Measurements from ENCODE around the gene CXCL11.
A peak's percentile ranks its signal among the peaks of the same experiment; 100 is the strongest.

CXCL11 gene

DNA sequence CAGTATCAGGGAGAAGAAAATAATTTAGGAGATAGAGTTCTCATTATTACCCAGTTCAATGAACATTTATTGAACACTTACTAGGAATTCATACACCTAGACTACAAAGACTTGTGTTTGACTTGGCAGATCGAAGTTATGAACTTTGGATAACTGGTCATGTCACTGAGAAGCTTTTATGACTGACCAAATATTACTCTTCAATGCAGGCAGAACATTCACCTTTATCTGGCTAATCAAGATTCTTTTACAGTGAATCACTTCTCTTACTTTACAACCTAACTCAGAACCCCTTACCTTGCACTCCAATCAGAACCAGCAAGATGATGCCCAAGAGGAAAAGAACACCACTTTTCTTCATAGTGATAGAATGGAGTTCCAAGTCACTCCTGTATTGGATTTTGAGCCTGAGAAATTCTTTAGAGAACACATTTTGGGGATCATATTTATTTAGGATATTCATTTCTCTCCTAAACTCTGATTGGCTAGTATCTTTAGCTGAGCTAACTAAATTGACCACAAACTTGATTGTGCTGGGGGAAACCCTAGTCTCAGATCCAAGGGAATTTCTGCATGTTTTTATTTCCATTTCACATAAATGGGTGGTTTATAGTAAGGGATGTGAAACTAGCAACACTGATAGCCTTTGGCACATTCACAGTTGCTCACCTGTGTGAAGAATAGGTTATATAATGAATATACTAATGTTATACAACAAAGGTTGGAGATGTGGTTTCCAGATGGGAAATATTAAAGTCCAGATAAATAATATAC, 28.6 kb downstream of the CXCL11 start, which contains the start of gene CXCL9:
TSS of gene CXCL9 (minus strand) at position 421 of the 774 bp plus-strand sequence. CDS start at position 361, 60 bp downstream.
- peaks cover 14% of the 10 kb centered on the region for H3K36me3 ChIP-seq (replicated peaks; ENCODE audit: low read depth, low read length)
- H2AFZ ChIP-seq (ENCODE audit: low read depth, low read length) = no peak within 1 kb of the TSS
- H3K4me1 ChIP-seq (ENCODE audit: low read length) = peaks cover 86% of the 10 kb centered on the region
- no peaks in the 10 kb centered on the region for H4K20me1 ChIP-seq (ENCODE audit: insufficient read depth, low read length)
- H3K9me3 ChIP-seq (ENCODE audit: insufficient read depth, low read length) = no peaks in the 10 kb centered on the region
- no peak within 1 kb of the TSS for H3K4me3 ChIP-seq (ENCODE audit: low read length)
- peak within 1 kb of the TSS; percentile 2; the same call in 1 of the 2 replicates for H3K9ac ChIP-seq (ENCODE audit: low read length)
- H3K4me2 ChIP-seq (ENCODE audit: low read length) = peak within 1 kb of the TSS; percentile 18; the same call in 1 of the 2 replicates
- no peaks in the 10 kb centered on the region for H3K79me2 ChIP-seq (ENCODE audit: low read length)
- H3K27me3 ChIP-seq (ENCODE audit: low read depth, low read length) = no peaks in the 10 kb centered on the region
- no peak for TF ChIP-seq EZH2phosphoT487 (IDR thresholded peaks at IDR 0.05; ENCODE audit: low read depth)
- TF ChIP-seq, protein P1, sequence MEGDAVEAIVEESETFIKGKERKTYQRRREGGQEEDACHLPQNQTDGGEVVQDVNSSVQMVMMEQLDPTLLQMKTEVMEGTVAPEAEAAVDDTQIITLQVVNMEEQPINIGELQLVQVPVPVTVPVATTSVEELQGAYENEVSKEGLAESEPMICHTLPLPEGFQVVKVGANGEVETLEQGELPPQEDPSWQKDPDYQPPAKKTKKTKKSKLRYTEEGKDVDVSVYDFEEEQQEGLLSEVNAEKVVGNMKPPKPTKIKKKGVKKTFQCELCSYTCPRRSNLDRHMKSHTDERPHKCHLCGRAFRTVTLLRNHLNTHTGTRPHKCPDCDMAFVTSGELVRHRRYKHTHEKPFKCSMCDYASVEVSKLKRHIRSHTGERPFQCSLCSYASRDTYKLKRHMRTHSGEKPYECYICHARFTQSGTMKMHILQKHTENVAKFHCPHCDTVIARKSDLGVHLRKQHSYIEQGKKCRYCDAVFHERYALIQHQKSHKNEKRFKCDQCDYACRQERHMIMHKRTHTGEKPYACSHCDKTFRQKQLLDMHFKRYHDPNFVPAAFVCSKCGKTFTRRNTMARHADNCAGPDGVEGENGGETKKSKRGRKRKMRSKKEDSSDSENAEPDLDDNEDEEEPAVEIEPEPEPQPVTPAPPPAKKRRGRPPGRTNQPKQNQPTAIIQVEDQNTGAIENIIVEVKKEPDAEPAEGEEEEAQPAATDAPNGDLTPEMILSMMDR (IDR thresholded peaks at IDR 0.05; ENCODE audit: low read depth, low read length) = no peak
- no peak within 1 kb of the TSS for H3K27ac ChIP-seq (ENCODE audit: low read length)

DNA sequence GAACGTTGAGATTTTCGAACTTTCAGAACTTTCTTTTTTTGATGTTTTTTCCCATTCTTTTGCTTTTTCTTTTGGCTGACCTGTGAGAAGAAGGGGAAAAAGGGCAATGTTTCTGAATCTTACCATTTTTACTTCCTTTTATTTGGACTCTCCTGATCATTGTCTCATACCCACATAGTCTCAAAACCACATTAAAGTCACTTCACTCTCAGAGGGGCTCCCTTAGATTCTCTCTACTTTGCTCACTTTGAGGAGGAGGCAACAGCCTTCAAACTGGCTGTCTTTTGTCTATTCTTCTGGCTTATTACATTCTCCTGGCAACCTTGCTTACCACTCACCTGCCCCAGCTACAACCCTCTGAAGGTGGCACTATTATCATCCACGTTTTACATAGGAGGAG, 32.2 kb downstream of the CXCL11 start:
- Histone ChIP-seq H2AFZ (ENCODE audit: low read depth, low read length) (no peak overlapping the region), H3K79me2 (ENCODE audit: low read length) (no peaks in the 10 kb centered on the region), H3K9me3 (ENCODE audit: insufficient read depth, low read length) (no peaks in the 10 kb centered on the region), H3K9ac (ENCODE audit: low read length) (peak overlapping the region; percentile 8; the same call in 1 of the 2 replicates), H3K27me3 (ENCODE audit: low read depth, low read length) (no peaks in the 10 kb centered on the region), H3K4me1 (ENCODE audit: low read length) (peaks cover 79% of the 10 kb centered on the region), H3K4me3 (ENCODE audit: low read length) (no peak overlapping the region), H4K20me1 (ENCODE audit: insufficient read depth, low read length) (no peaks in the 10 kb centered on the region), H3K27ac (ENCODE audit: low read length) (peak overlapping the region; percentile 10; the same call in 1 of the 2 replicates), H3K4me2 (ENCODE audit: low read length) (no peak overlapping the region), H3K36me3 (replicated peaks; ENCODE audit: low read depth, low read length) (peaks cover 14% of the 10 kb centered on the region)
- TF ChIP-seq, protein P1 (IDR thresholded peaks at IDR 0.05; ENCODE audit: low read depth, low read length) = peak; percentile 23
- no peak for TF ChIP-seq EZH2phosphoT487 (IDR thresholded peaks at IDR 0.05; ENCODE audit: low read depth)

DNA sequence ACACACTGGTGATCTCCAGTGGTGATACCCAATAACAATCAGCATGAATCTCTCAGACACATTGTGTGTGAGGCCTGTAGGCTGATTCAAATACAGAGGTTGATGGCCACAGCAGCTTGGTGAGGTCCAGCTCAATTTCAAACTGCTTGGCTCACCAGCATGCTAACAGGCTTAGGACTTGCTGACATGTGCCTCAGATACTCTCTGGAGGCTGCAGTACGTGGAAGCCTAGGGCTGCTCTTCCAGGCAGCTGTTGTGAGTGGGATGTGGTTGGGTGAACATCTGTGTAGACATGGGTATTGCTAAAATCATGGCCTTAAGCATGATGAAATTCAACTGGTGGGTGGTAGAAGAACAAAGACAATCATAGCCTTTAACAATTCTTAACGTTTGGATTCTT, 32.8 kb downstream of the CXCL11 start:
- no peaks in the 10 kb centered on the region for H4K20me1 ChIP-seq (ENCODE audit: insufficient read depth, low read length)
- no peak overlapping the region; the same call in 1 of the 2 replicates for H2AFZ ChIP-seq (ENCODE audit: low read depth, low read length)
- H3K27ac ChIP-seq (ENCODE audit: low read length) = no peak overlapping the region
- no peaks in the 10 kb centered on the region for H3K27me3 ChIP-seq (ENCODE audit: low read depth, low read length)
- peaks cover 73% of the 10 kb centered on the region for H3K4me1 ChIP-seq (ENCODE audit: low read length)
- no peak overlapping the region for H3K4me2 ChIP-seq (ENCODE audit: low read length)
- no peaks in the 10 kb centered on the region for H3K9me3 ChIP-seq (ENCODE audit: insufficient read depth, low read length)
- no peak overlapping the region for H3K4me3 ChIP-seq (ENCODE audit: low read length)
- peaks cover 14% of the 10 kb centered on the region for H3K36me3 ChIP-seq (replicated peaks; ENCODE audit: low read depth, low read length)
- TF ChIP-seq, protein P1 (IDR thresholded peaks at IDR 0.05; ENCODE audit: low read depth, low read length) = no peak
- TF ChIP-seq EZH2phosphoT487 (IDR thresholded peaks at IDR 0.05; ENCODE audit: low read depth) = no peak
- H3K79me2 ChIP-seq (ENCODE audit: low read length) = no peaks in the 10 kb centered on the region
- H3K9ac ChIP-seq (ENCODE audit: low read length) = peak overlapping the region; percentile 6; the same call in 1 of the 2 replicates

DNA sequence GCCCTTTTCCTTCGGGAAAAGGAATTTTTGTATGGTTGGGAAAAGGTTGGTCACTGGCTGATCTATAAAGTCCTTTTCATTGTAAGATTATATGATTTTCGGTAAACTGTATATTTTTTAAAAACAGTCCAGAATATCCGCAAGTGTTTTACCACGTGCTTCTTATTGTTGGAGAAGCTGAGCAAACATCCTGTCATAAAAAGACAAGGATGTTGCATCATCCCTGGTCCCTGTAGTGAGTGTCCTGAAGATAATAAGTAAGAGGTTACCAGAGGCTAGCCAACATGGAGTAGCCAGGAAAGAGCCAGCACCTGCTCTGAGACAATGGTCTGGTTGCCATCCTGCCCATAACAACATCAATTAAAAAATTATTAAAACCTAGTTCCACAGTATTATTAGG, 33.7 kb downstream of the CXCL11 start:
- Histone ChIP-seq H4K20me1 (ENCODE audit: insufficient read depth, low read length) (no peaks in the 10 kb centered on the region), H3K9me3 (ENCODE audit: insufficient read depth, low read length) (no peaks in the 10 kb centered on the region), H2AFZ (ENCODE audit: low read depth, low read length) (no peak overlapping the region), H3K36me3 (replicated peaks; ENCODE audit: low read depth, low read length) (peaks cover 12% of the 10 kb centered on the region), H3K79me2 (ENCODE audit: low read length) (no peaks in the 10 kb centered on the region), H3K4me2 (ENCODE audit: low read length) (no peak overlapping the region), H3K4me3 (ENCODE audit: low read length) (no peak overlapping the region), H3K27me3 (ENCODE audit: low read depth, low read length) (no peaks in the 10 kb centered on the region), H3K27ac (ENCODE audit: low read length) (no peak overlapping the region), H3K9ac (ENCODE audit: low read length) (no peak overlapping the region), H3K4me1 (ENCODE audit: low read length) (peaks cover 66% of the 10 kb centered on the region)
- no peak for TF ChIP-seq EZH2phosphoT487 (IDR thresholded peaks at IDR 0.05; ENCODE audit: low read depth)
- TF ChIP-seq, protein P1 (IDR thresholded peaks at IDR 0.05; ENCODE audit: low read depth, low read length) = no peak
